Cardiac septum (tissue), 1 donor: ENCODE measurements around the gene HECTD2. TPM values are rescaled to one million over a fixed set of nuclear protein-coding genes. Genes with fewer than 3 reads are reported as not detected.
"Not testable (repeated sequence)": the region's sequence is repeated elsewhere in the genome, so short reads cannot be mapped to it uniquely, and the experiment has no call there.

Source experiments
- DNase-seq: peaks from one replicate; pipeline ENCODE4 v3.0.0-alpha.2; 2020; ENCODE audit warnings: low spot score
- intact Hi-C: fragments of 100-400 bp; cut with DNase I; formaldehyde crosslinking; loops from one replicate; pipeline ENCODE4 v1.14.0; 2022
- total RNA-seq: library from RNA; stranded (reverse); fragmentation: NEBNext Ultra II Directional; extraction: Animal tissue kit (Norgen Biotek cat#: 25700); gene quantifications from one replicate; pipeline ENCODE4 v1.2.1, GENCODE V29; 2021
- donor health status: DM: no; HTN: no; CAD: no.

Gene HECTD2
- total RNA-seq, 1 donor from 2014 or later: 13.2 TPM

- DNase-seq: no peak
- intact Hi-C loops: no loop called here
Observed at GRCh38 chr10:91556691-91557566, 146.8 kb downstream of the HECTD2 start.

GRCh38 chr10:91557651-91558111, 147.5 kb downstream of the HECTD2 start:
- DNase-seq: no peak
- intact Hi-C loops: no loop called here

- intact Hi-C loops: no loop called here
- DNase-seq: no peak
Observed at GRCh38 chr10:91558473-91558872, 148.3 kb downstream of the HECTD2 start.

- DNase-seq: no peak
- intact Hi-C loops: no loop called here
Observed at GRCh38 chr10:91559169-91559568, 149.0 kb downstream of the HECTD2 start.

GRCh38 chr10:91559750-91560149, 149.6 kb downstream of the HECTD2 start:
- intact Hi-C loops: no loop called here
- DNase-seq: no peak

GRCh38 chr10:91560827-91561226, 150.7 kb downstream of the HECTD2 start:
- DNase-seq, intact Hi-C loops: not testable (repeated sequence)

GRCh38 chr10:91562839-91563581, 152.9 kb downstream of the HECTD2 start:
- intact Hi-C loops: no loop called here
- DNase-seq: no peak

GRCh38 chr10:91564026-91564425, 153.9 kb downstream of the HECTD2 start:
- DNase-seq: no peak
- intact Hi-C loops: no loop called here

Other genes with a start within 250 kb of the HECTD2 start
- 135 TPM for gene PCGF5, start 189.7 kb upstream of the HECTD2 start, total RNA-seq
- gene PPP1R3C, start 222.7 kb downstream of the HECTD2 start, total RNA-seq: 212 TPM